ENCODE data around the gene CYBA.

DNA sequence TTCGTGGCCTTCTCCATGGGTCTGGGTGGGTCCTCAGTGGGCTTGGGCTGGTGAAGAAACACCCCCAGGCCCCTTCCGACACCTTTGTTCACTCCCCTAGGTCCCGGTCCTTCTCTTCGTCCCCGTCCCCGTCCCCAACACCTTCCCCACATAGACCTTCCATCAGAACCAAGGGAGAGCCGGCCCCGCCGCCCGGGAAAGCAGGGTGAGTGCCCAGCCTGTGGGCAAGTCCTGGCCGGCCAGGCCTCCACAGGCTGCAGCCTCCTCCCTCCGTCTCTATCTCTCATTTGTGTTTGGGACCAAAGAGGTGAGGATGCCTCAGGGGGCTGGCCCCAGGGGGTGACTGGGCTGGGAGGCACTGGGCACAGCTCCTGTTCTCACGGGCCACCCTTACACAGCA, 27.0 kb downstream of the CYBA start:
- TF ChIP-seq EZH2 (IDR thresholded peaks at IDR 0.05; ENCODE audit: borderline replicate concordance, insufficient read depth, low read length, poor library complexity, severe bottlenecking) = no peak
- no peak for TF ChIP-seq CTCF (IDR thresholded peaks at IDR 0.05; ENCODE audit: poor library complexity, severe bottlenecking)
- TF ChIP-seq RAD21 (conservative IDR thresholded peaks at IDR 0.05) = no peak
- no peak for TF ChIP-seq REST (IDR thresholded peaks at IDR 0.05; ENCODE audit: borderline replicate concordance)
- no peak for TF ChIP-seq POLR2AphosphoS5 (IDR thresholded peaks at IDR 0.05)
- TF ChIP-seq TAF1 (IDR thresholded peaks at IDR 0.05; ENCODE audit: low read depth) = no peak
- TF ChIP-seq EP300 (conservative IDR thresholded peaks at IDR 0.05; ENCODE audit: poor library complexity, severe bottlenecking) = no peak
